Measurements from ENCODE around the gene B3GALT6. TPM values are rescaled to one million over a fixed set of nuclear protein-coding genes. Genes with fewer than 3 reads are reported as not detected.

B3GALT6 gene
- total RNA-seq, 1 experiment from 2014 or later: 27.1 TPM

- peaks cover 2% of the 10 kb centered on the region for H3K27me3 Mint-ChIP-seq (ENCODE audit: low read depth)
- Histone ChIP-seq H3K14ac (ENCODE audit: insufficient read depth, low read length) (no peak within 1 kb of the TSS; the same call in 1 of the 2 replicates), H2BK12ac (ENCODE audit: insufficient read length, low read depth, low read length) (no peak within 1 kb of the TSS), H3K9ac (ENCODE audit: extremely low read depth, insufficient read length, low read length) (no peak within 1 kb of the TSS), H2BK5ac (ENCODE audit: insufficient read length, low read length) (no peak within 1 kb of the TSS), H3K79me1 (ENCODE audit: insufficient read depth, low read depth, low read length, poor library complexity, severe bottlenecking) (no peaks in the 10 kb centered on the region), H3K56ac (ENCODE audit: insufficient read length, low read depth, low read length) (no peak within 1 kb of the TSS), H3K23me2 (ENCODE audit: insufficient read length, low read depth, low read length, poor library complexity, severe bottlenecking) (no peaks in the 10 kb centered on the region), H3K27me3 (ENCODE audit: insufficient read depth, low read length) (no peaks in the 10 kb centered on the region), H3K9me3 (ENCODE audit: control insufficient read depth, low read depth, low read length) (no peaks in the 10 kb centered on the region), H3K4ac (ENCODE audit: low read depth, low read length) (no peak within 1 kb of the TSS), H3T11ph (ENCODE audit: low read length) (no peak within 1 kb of the TSS), H2BK15ac (ENCODE audit: low read depth, low read length) (peak within 1 kb of the TSS; percentile 54; the same call in 1 of the 2 replicates), H2AK5ac (ENCODE audit: insufficient read length, low read length) (no peak within 1 kb of the TSS), H4K8ac (replicated peaks; ENCODE audit: insufficient read length, low read depth, low read length) (no peak within 1 kb of the TSS), H2BK120ac (ENCODE audit: low read depth, low read length, poor library complexity, severe bottlenecking) (no peak within 1 kb of the TSS), H3K4me2 (ENCODE audit: insufficient read depth, insufficient read length, low read length) (no peak within 1 kb of the TSS), H4K20me1 (ENCODE audit: control insufficient read depth, insufficient read depth, insufficient read length) (no peaks in the 10 kb centered on the region), H3K23ac (ENCODE audit: insufficient read length, low read depth, low read length) (no peak within 1 kb of the TSS), H3K79me2 (ENCODE audit: insufficient read depth, low read length) (no peaks in the 10 kb centered on the region), H3K4me1 (ENCODE audit: insufficient read depth, low read length) (no peaks in the 10 kb centered on the region), H3K27ac (ENCODE audit: insufficient read length, low read depth, low read length) (no peak within 1 kb of the TSS), H2AFZ (ENCODE audit: low read length) (no peak within 1 kb of the TSS), H2BK20ac (ENCODE audit: low read depth, low read length, poor library complexity, severe bottlenecking) (no peak within 1 kb of the TSS), H4K5ac (ENCODE audit: insufficient read length, low read depth, low read length) (no peak within 1 kb of the TSS), H4K91ac (ENCODE audit: insufficient read length, low read depth, low read length) (no peak within 1 kb of the TSS), H3K18ac (ENCODE audit: insufficient read length, low read depth, low read length) (no peak within 1 kb of the TSS)
- peaks cover 5 to 18% (median 18%) of the 10 kb centered on the region in 3 experiments; a peak in 6 of 7 replicates for H3K36me3 Mint-ChIP-seq (ENCODE audit: insufficient read depth in 1 of 3, low read depth in 3 of 3)
- TF ChIP-seq, protein P1, sequence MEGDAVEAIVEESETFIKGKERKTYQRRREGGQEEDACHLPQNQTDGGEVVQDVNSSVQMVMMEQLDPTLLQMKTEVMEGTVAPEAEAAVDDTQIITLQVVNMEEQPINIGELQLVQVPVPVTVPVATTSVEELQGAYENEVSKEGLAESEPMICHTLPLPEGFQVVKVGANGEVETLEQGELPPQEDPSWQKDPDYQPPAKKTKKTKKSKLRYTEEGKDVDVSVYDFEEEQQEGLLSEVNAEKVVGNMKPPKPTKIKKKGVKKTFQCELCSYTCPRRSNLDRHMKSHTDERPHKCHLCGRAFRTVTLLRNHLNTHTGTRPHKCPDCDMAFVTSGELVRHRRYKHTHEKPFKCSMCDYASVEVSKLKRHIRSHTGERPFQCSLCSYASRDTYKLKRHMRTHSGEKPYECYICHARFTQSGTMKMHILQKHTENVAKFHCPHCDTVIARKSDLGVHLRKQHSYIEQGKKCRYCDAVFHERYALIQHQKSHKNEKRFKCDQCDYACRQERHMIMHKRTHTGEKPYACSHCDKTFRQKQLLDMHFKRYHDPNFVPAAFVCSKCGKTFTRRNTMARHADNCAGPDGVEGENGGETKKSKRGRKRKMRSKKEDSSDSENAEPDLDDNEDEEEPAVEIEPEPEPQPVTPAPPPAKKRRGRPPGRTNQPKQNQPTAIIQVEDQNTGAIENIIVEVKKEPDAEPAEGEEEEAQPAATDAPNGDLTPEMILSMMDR (conservative IDR thresholded peaks at IDR 0.05): no peak
- no peak for DNase-seq
- no CpG with 5 or more reads among the region's 56 CpGs for whole genome bisulfite sequencing (ENCODE audit: extremely low coverage, insufficient read length, low lambda C conversion rate)
- H3K4me1 Mint-ChIP-seq: peaks cover 0 to 4% of the 10 kb centered on the region in 2 experiments; a peak in 1 of 4 replicates
- no peak within 1 kb of the TSS for H3K4me3 Mint-ChIP-seq
- no peaks in the 10 kb centered on the region for H3K9me3 Mint-ChIP-seq
- H3K27ac Mint-ChIP-seq: peak within 1 kb of the TSS in 1 of 3 experiments; percentile 80; a peak in 1 of 7 replicates
Measured at GRCh38 chr1:1213345-1214265, 18.4 kb upstream of the B3GALT6 start, which contains the start of gene TNFRSF4. TSS of gene TNFRSF4 (minus strand) at chr1:1214153. CDS start at chr1:1214127, 26 bp downstream.

Data from H9 (cell line).